Suppressor macrophage treated with lipopolysaccharide for 4 hours (primary cell): Measurements from ENCODE around the gene COL6A5.
"Not testable (repeated sequence)": the region's sequence is repeated elsewhere in the genome, so short reads cannot be mapped to it uniquely, and the experiment has no call there.

ENCODE experiments used
- DNase-seq: peaks from one replicate; pipeline ENCODE4 v3.0.0-alpha.2; 2020

COL6A5 gene

DNA sequence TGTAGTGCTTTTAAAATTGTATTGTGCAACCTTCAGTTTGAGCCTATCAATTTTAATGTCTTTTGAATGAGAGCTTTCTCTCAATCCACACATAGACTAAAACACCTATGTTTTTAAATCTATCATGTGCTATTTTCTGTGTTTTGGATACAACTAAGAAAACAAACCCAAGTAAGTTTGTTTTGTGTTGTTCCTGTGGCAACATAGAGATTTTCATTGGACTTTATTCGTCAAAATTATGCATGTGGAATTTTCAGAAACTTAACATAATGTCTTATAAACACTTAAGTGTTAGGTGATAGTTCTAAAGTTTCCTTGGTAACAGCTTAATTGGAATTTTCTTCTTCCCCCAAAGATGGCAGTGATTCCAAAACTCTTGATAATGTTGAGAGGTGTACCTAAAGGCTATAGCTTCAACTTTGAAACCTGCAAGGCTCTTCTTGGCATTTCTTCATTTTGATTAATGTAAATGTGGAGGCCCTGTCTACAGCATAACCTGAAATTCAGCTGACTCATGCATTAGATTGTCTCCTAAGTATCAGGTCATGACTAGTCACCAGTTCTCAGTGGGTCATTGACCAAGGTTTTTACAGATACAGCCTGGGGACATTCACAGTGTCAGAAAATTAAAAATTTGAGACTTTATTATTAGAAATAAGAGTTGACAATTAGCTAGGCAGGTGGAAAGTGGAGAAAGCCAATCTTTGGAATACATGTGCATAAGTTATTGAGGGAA lies 44.4 kb downstream of the COL6A5 start:
- no peak for DNase-seq

DNA sequence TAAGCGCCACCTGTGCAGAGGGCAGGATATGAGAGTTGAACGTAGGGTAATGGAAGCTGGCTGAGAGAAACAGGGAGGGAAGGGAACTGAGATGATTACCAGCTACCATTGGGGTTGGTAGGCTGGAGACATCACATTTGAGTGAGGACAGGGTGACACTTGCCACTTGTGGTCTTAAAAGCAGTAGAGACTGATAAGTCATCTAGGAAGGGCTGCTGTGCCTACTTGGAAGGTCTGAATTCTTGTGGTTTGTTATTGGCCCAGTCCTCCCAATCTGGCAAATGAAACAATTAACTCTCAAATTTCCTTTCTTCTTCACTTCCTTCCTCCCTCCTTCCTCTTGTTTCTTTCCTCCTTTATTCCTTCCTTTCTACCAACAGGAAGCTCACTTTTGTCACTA lies 46.8 kb downstream of the COL6A5 start:
- no peak for DNase-seq

DNA sequence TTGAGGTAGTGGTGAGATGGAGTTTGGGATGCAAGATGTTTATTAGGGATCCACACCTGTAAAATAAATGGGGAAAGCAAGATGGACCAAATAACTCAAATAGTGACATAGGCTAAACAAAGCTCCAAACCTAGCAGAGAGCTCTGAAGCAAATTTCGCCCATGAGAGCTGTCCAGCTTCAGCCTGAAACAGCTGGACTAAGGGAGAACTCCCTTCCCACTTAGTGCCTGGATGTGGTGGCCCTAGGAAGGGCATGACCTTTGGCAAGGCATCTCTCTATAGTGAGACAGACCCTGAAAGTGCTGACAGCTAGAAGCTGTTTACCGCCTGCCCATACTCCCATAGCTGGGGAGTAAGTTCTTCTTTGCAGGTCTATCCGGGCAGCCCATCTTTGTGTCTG lies 48.1 kb downstream of the COL6A5 start:
- no peak for DNase-seq

DNA sequence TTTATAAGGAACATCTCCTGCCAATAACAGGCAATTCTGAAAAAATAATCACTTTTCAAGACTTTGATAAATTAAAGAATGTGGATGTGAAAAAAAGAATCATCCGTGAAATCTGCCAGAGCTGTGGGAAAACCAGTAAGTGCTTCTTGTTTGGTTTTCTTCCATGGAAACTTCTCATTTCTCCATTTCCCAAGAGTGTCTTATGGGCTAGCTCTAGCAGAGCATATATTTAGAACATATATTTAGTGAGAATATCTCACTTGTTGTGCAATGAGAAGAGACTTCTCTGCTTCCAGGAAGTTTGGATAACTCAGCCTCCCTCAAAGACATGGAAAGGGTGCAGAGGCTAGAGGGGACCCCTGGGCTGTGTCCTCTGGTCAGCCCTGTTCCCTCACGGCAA lies 49.9 kb downstream of the COL6A5 start:
- DNase-seq = no peak

DNA sequence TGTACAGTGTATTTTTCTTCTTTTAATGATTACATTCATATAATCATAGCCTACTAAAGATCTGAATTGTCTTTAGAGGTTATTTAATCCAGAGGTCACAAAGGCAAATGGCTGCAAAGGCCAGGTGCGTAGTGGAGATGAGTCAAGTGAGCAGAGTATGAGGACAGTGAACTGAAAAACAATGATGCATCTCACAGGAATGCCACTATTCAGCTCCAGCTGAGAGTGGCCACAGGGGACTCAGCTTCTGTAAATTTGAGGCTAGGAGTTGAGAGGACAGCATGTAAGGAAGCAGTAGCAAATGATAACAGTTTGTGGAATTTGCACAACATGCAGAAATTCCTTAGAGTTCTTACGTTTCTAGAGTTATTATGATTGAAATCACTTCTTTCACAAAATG lies 50.4 kb downstream of the COL6A5 start:
- DNase-seq = no peak

DNA sequence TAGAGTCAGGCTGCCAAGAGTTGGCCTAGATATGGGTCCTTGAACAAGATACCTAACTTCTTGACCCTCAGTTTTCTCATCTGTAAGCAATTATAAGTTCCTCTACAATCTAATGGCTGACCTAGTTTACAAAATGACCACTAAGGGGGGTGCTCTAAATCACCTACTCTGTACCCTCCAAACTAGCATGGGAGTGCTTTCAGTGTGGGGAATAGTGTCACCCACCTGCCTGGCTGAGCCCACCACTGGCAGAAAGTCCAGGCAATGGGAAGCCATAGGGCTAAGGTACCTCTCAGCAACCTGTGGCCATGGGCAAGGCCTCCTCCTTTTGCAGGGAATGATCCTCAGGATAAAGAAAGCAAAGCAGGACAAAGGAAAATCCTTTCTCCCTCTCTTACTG lies 58.9 kb downstream of the COL6A5 start:
- no peak for DNase-seq

DNA sequence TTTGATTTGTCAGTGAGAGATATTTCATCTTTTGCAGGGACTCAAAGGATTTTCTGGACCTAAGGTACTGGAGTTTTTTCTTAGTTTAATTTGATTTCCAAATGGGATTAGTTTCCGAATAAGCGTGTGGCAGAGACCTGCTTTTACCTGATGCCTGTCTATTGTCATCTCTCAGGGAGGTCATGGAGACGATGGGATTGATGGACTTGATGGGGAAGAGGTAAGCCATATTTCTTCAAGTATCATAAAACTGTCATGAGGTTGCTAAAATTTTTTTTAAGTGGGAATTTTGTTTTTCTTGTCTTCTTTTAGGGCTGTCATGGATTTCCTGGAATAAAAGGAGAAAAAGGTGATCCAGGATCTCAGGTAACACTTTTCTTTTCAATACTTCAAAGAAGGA lies 60.5 kb downstream of the COL6A5 start:
- no peak for DNase-seq

DNA sequence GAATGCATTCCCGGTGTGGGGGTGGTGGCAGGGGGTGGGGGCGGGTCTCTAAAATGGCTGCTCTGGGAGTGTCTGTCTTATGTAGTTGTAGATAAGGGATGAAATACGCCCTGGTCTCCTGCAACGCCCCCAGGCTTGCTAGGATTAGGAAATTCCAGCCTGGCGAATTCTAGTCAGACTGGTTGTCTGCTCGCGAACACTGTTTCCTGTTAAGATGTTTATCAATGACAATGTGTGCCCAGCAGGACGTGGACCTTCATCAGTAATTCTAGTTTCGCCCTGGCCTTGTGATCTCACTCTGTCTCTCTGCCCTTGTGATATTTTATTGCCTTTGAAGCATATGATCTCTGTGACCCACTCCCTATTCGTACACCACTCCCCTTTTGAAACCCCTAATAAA lies 62.8 kb downstream of the COL6A5 start:
- not testable (repeated sequence) for DNase-seq

DNA sequence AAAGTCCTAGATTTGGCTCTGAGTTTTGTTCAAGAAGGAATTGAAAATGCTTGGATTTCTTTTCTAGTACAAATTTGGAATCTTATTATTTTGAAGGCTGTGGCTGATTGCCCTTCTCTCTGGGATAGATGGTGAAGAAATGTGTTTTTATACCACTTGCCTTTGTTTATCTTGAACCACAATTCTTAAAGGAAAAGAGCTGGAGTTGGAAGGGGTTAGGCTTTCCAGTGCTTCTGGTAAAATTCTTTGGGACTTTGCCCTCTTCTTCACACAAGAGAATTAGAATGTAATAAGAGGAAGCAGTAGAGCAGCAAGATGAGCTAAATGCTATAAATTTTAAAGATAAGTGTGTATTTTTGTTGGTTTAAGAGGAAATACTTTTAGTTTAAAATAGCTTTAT lies 65.8 kb downstream of the COL6A5 start:
- DNase-seq = no peak

DNA sequence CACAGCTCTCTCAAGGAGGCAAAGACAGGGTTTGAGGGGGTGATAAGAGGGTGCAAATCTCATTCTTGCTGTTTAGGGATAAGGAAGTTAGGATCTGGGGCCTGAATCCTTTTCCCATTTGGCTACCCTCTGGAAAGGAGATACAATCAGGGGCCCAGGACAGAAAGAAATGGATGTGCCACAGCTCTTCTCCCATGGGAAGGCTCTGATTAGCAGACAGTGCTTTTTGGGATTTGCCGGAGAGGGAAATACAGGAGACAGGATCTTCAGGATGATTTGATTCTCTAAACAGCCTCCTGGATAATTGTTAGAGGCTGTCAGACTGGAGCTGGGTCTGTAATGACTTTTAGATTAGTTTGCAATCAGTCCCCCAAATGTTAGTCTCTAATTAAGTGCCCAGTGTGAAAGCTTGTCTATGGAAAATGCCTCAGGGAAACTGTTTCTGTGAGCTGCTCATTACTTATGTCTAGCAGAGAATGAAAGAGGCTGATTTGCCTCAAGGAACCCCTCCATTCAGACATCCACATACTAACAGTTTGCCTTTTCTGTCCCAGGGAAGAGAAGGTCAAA lies 67.6 kb downstream of the COL6A5 start:
- no peak for DNase-seq

DNA sequence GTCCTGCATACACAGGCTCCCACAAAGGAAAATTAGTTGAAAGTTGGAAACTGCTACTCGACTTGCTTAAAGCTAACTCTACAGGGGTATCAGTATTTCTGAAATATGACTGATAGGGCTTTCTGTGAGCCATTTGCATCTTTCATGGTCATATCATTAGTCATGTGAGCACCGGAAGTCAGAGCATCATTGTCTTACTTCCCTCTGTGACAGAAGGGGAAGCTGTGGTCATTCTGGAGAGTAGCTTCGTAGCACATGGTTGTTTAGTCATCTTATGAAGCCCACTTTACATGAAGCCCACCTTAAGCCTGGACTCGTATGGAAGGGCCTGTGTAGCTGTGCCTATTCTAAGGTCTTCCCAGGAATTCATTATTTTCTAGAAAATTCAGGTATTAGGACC lies 69.0 kb downstream of the COL6A5 start:
- peak; percentile 42 for DNase-seq

DNA sequence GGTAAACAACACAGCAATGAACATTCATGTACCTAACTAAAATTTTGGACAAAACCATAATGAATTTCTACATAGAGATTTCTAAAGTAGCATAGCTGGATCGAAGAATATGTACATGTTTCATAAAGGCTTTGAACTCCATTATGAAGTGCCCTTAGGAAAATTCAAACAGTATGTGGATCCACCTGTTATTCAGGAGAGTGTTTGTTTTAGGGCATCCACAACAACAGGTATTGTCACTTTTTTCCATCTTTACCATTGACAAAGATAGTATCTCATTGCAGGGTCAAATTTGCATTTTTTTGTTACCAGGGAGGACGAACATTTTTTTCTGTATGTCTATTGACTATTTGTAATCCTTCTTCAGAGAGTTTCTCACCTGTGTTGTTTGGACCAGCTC lies 75.0 kb downstream of the COL6A5 start:
- no peak for DNase-seq

DNA sequence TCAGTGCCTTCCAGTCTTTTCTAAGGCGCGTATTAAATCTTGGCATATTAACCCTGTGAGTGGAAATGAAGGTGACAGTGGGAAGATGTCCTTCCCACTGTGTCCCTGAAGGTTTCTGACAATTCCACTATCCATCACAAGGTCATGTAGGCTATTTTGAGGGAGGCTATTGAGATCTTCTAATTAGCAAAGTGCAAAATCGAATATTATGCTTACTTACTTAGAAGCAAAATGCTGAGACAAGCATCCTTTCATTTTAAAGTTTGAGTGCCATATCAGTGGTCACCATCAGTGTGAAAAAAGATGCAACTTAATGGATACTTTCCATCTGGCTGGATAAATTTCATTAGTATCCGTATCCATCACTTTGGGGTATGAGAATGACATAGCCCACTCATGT lies 77.6 kb downstream of the COL6A5 start:
- no peak for DNase-seq

DNA sequence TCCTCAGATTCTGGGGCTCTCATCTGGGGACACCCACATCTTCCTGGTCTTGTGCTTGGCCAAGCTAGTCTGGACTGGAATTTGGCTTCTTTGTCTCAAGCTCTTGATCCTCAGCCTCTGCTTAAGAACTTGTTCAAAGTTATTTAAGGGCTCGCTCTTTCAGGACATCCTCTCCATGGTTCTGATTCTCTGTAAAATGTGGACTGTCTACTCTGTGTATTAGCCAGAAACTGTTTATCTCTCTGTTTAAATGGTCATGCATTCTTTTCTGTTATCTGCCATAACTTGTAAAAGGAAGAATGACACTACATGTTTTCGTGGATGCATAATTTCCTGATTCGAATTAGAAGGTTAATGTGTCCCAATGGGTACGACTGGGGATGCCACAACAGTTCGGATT lies 79.4 kb downstream of the COL6A5 start:
- no peak for DNase-seq

DNA sequence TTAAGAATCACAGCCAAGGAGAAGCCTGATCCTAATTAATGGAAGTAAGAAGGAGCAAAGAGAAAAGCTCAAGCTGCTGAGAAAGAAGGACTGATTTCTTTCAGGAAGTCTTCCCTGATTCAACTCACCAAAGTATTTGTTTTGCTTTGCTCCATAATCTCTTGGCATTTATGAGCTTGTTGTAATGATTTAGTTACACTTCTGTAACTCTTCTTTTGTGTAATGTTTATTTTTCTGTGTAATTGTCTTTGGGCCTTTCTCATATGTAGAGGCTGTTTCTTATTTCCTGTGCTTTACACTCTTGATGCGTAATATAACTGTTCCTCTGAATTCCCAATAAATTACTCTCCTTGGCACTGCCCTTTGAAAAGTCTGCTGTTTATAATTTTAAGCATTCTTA lies 80.0 kb downstream of the COL6A5 start:
- DNase-seq = no peak

DNA sequence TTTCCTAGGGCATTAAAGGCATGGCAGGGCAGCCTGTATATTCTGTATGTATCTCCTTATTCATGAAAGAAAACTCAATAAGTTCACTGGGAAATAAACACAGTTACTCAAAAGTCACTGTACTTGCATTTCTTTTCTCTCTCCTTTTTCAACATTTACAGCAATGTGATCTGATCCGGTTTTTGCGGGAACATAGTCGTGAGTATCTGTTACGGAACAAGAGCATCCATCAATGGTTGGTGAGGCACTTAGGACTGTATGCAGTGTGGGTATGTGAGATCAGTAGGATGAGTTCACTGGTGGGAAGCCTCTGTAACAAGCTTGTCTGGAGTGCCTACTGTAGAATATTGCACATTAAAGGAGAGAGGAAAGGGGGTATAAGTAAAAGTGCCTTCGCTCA lies 80.7 kb downstream of the COL6A5 start:
- DNase-seq = no peak

DNA sequence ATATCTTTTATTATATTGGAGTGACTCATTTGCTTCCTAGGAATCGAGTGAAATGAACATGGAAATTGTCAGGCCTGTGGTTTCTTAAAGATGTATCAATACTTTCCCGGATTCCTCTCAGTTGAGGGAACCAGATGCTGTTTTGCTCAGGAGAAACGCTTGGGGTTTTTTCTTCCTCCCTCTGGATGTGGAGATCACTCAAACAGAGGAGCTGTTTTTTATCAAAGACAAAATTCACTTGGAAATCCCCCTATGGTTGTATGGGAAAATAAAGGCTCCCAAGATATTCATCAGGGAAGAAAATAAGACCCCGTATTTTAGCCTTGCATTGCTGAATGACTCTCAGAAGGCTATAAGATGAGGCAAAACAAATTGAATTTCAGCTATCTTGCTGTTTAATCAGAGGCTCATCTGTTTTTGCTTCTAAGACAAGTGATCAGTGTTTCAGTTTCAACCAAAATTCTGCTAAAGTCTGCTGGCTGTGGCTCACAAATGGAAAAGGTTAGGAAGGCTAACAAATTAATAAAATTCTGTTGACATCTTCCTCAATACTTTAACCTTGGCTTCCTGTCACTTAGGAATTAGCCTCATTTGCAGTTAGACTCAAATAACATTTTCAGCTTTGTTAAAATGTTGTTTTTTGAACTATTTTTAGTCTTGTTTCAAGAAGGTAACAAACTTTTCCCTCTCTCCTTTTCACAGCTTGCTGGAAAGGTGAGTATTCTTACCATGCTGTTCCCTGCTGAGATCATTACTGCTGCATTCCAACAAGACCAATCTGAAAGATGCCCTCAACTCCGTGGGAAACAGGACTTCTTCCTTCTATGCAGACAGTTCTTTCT lies 83.6 kb downstream of the COL6A5 start:
- no peak for DNase-seq

DNA sequence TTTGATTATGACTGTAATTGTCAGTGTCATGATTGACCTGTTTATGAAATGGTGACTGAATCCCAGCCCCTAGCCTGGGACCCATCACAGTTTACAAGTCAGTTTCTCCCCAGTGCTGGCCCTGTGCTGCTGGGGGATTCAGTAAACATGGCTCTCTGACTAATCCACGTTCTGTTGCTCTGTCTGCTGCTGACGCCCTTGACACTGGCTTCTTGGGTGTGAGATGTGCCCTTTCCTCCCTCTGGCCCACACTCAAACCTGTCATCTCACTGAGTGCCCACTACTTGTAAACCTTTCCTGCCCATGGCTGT lies 84.2 kb downstream of the COL6A5 start:
- no peak for DNase-seq

DNA sequence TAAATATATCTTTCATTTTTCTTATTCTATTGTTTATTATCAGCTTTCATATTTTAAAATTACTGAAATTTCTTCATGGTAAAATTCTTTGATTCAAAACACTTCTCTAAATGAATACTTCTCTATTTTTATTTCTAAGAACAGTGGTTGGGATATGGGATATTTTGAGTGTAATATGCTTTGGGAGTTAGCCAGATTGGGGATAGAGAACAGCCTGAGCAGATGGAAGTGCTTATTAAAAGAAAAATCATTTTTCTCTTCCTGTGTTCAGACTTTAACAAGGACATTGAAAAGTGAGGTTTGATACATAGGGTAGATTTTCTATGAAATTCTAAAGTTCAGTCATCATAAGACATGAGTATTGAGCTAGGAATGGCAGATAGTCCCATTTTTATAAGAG lies 84.8 kb downstream of the COL6A5 start:
- no peak for DNase-seq

DNA sequence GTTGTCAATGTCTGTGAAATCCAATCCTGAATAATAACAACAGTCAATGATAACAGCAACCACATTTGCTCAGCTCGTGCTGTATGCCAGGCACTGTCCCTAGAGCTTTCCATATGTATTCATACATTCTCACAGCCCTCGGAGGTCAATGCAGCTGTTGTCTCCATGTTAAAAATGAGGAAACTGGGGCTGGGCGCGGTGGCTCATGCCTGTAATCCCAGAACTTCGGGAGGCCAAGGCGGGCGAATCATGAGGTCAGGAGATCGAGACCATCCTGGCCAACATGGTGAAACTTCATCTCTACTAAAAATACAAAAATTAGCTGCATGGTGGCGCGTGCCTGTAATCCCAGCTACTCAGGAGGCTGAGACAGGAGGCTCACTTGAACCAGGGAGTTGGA lies 86.6 kb downstream of the COL6A5 start:
- not testable (repeated sequence) for DNase-seq

DNA sequence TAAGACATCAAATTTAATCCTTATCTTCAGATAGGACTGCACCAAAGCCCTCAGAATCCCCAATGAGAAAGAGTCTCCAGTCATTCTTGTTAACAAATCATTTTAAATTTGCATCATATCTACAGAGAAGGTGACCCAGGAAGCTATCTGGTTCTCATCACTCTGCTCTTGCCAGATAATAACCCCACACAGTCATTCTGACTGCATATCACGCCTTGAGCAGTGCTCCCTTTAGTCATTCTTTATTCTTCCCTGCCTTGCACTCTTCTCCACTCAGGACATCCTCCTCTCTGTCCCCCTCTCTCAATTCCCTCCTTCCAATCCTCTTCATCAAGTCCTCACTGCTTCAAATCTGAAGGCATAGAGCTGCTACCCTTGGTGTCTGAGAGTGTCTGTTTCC lies 87.8 kb downstream of the COL6A5 start:
- DNase-seq = no peak

DNA sequence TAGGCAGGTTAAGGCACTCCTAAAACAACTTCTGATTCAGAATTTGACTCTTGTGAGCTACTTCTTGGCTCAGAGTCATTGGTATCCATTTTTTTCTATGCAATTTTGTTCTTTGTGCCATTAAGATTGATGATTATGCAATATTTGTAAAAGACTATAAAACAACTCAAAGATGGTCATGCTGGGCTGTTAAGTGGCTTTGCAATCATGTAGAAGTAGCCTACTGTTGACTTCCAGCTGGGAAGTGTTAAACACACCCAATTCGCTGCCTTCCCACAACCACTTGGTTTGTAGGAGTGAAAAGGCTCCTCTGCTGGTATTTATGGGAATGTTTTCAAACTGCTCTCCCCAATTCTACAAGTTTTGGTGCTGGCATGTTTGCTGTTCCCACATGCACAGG lies 96.8 kb downstream of the COL6A5 start:
- no peak for DNase-seq

DNA sequence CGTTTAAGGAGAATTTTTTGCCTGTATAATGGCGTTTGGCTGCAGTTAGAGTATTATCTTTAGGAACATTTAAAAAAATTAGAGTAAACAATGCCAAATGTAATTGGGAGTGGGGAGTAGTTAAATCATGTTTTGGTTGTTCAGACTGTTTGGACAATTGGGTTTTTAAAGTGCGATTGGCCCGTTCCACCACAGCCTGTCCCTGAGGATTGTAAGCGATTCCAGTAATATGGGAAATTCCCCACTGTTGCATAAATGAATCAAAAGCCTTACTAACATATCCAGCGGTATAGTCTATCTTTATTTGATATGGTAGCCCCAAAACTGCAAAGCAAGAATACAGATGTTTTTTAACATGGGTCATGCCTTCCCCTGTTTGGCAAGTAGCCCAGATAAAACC lies 101.4 kb downstream of the COL6A5 start:
- DNase-seq = not testable (repeated sequence)

DNA sequence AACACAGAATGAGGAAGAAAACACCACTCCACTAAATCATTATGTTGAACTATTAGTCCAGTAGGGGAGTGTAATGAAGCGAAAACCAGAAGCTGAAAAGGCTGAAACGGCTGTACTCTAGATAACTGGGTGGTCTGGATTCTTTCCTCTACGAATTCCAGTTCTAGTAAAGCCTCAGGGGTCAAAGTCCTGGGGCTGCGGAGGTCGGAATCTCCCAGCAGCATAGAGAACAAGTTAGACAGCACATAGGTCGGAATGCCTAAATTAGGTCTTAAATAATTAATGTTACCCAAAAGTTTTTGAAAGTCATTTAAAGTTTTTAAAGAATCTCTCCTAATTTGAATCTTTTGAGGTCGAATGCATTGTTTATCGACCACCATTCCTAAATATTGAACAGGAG lies 102.7 kb downstream of the COL6A5 start:
- not testable (repeated sequence) for DNase-seq
